ENCODE measurements around the gene XPO5. TPM values are rescaled to one million over a fixed set of nuclear protein-coding genes. Genes with fewer than 3 reads are reported as not detected.

The XPO5 gene
- total RNA-seq, 1 experiment from 2014 or later: 77.4 TPM

GRCh38 chr6:43521836-43522235 is 54.0 kb downstream of the XPO5 start:
- BruUV-seq (replicated peaks): no TSS peak
- CTCF ChIA-PET: no interaction called here
- POLR2A ChIA-PET: no interaction called here
- no peak overlapping the region for H3K9ac ChIP-seq (ENCODE audit: low read length)
- H3K27ac ChIP-seq (ENCODE audit: low read depth, low read length): no peak overlapping the region
- intact Hi-C loops (cut with micrococcal nuclease): no loop called here
- no peaks in the 10 kb centered on the region for H3K9me2 ChIP-seq (ENCODE audit: insufficient read depth)
- TF ChIP-seq FOSL1 (IDR thresholded peaks at IDR 0.05; ENCODE audit: low read depth) (no peak), ZFX (IDR thresholded peaks at IDR 0.05) (no peak), CTCF (IDR thresholded peaks at IDR 0.05 in 2 of 3, conservative IDR thresholded peaks at IDR 0.05 in 1 of 3; ENCODE audit: borderline replicate concordance in 1 of 3, insufficient read depth in 1 of 3, low read depth in 2 of 3, low read length in 2 of 3) (no peak), RAD21 (IDR thresholded peaks at IDR 0.05; ENCODE audit: low read depth) (no peak), ZNF274 (IDR thresholded peaks at IDR 0.05; ENCODE audit: low read depth, low read length) (no peak), ELF1 (IDR thresholded peaks at IDR 0.05; ENCODE audit: borderline replicate concordance, low read depth) (no peak), SP1 (IDR thresholded peaks at IDR 0.05; ENCODE audit: low read depth) (no peak), MAX (IDR thresholded peaks at IDR 0.05) (no peak), REST (IDR thresholded peaks at IDR 0.05; ENCODE audit: low read depth) (no peak), YY1 (IDR thresholded peaks at IDR 0.05; ENCODE audit: extremely low read depth, insufficient replicate concordance, low read depth, low read length) (no peak), EZH2phosphoT487 (IDR thresholded peaks at IDR 0.05; ENCODE audit: borderline replicate concordance) (no peak), SRF (IDR thresholded peaks at IDR 0.05; ENCODE audit: low read depth) (no peak), POLR2A (IDR thresholded peaks at IDR 0.05; ENCODE audit: borderline replicate concordance, extremely low read depth, insufficient read depth, insufficient read length) (no peak), POLR2AphosphoS5 (IDR thresholded peaks at IDR 0.05; ENCODE audit: low read depth, low read length) (no peak), SIN3A (IDR thresholded peaks at IDR 0.05; ENCODE audit: low read depth) (no peak), CEBPB (IDR thresholded peaks at IDR 0.05; ENCODE audit: low read depth) (no peak), ATF3 (IDR thresholded peaks at IDR 0.05) (no peak), ZBTB33 (IDR thresholded peaks at IDR 0.05; ENCODE audit: extremely low read depth, insufficient replicate concordance, low read length) (no peak), TCF7L2 (IDR thresholded peaks at IDR 0.05; ENCODE audit: borderline replicate concordance, extremely low read depth, insufficient read depth, insufficient read length) (no peak)
- no peaks in the 10 kb centered on the region for H3K9me3 ChIP-seq (ENCODE audit: control insufficient read depth in 1 of 2, insufficient read depth in 1 of 2, low read depth in 1 of 2, low read length in 2 of 2)
- H3K4me3 ChIP-seq (replicated peaks in 1 of 2; ENCODE audit: low read depth in 1 of 2, low read length in 2 of 2): no peak overlapping the region
- ATAC-seq (no peak), DNase-seq (ENCODE audit: low read depth, low spot score) (no peak)
- peaks cover 6 to 9% of the 10 kb centered on the region in 2 experiments; a peak in 3 of 4 replicates for H3K4me1 ChIP-seq (ENCODE audit: control insufficient read depth in 1 of 2, insufficient read depth in 2 of 2, low read length in 2 of 2)
- RAD21 ChIA-PET (ENCODE audit: low non-redundant PET in 1 of 2, low total read pairs in 2 of 2, uncharacterized antibody in 2 of 2, unreplicated experiment in 2 of 2): no interaction called here
- H3K4me2 ChIP-seq (ENCODE audit: low read length): no peak overlapping the region
- no peak overlapping the region for H2AFZ ChIP-seq (ENCODE audit: low read depth, low read length, poor library complexity, severe bottlenecking)
- 0 out of 2 replicates have a peak, but pooled peaks cover 3% of the 10 kb centered on the region for H4K20me1 ChIP-seq (ENCODE audit: insufficient read depth)
- H3K79me2 ChIP-seq (ENCODE audit: insufficient read depth, low read length): peaks cover 50% of the 10 kb centered on the region
- H3K27me3 ChIP-seq (ENCODE audit: insufficient read depth, low read length): no peaks in the 10 kb centered on the region
- peaks cover 58 to 83% of the 10 kb centered on the region in 2 experiments for H3K36me3 ChIP-seq (ENCODE audit: control insufficient read depth in 1 of 2, insufficient read depth in 2 of 2, low read length in 2 of 2)

Data from HCT116 (cell line).